ENCODE data around the gene COX6B2. TPM values are rescaled to one million over a fixed set of nuclear protein-coding genes. Genes with fewer than 3 reads are reported as not detected.

COX6B2 gene
- total RNA-seq, 1 donor: not detected

DNA sequence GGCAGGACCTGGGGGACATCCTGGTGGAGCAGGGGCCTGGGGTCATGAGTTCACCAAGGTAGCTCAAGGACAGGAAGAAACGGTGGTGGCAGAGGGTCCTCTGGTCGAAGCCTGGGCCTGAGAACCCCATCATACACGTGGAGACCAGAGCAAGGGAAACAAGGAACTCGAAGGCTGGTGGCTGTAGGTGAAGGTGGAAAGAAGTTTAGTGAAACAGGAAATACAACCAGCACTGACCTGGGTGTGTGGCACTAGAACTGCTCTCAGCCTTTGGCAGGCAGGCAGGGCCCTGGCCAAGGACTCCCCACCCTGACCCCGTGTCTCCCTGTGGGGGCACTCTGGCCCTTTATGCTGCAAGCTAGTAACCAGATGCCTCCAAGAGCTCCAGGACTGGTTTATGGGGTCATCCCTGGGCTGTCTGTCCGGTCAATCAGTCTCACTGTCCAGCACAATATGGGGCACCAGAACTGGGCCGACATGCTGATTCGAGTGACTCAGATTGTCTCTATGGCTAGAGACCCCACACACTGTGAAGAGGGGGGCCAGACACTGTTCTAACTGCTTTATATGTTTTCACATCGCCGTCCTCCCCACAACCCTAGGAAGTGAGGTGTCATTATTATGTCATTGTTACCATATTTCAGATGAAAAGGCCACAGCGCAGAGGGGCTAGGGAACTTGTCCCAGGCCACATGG lies 3.8 kb downstream of the COX6B2 start:
- no peak overlapping the region for H3K4me3 ChIP-seq (ENCODE audit: low read depth, low read length)
- TF ChIP-seq, protein P1, sequence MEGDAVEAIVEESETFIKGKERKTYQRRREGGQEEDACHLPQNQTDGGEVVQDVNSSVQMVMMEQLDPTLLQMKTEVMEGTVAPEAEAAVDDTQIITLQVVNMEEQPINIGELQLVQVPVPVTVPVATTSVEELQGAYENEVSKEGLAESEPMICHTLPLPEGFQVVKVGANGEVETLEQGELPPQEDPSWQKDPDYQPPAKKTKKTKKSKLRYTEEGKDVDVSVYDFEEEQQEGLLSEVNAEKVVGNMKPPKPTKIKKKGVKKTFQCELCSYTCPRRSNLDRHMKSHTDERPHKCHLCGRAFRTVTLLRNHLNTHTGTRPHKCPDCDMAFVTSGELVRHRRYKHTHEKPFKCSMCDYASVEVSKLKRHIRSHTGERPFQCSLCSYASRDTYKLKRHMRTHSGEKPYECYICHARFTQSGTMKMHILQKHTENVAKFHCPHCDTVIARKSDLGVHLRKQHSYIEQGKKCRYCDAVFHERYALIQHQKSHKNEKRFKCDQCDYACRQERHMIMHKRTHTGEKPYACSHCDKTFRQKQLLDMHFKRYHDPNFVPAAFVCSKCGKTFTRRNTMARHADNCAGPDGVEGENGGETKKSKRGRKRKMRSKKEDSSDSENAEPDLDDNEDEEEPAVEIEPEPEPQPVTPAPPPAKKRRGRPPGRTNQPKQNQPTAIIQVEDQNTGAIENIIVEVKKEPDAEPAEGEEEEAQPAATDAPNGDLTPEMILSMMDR (IDR thresholded peaks at IDR 0.05; ENCODE audit: insufficient read depth, low read length): no peak
- no peak for DNase-seq (ENCODE audit: low read depth)

DNA sequence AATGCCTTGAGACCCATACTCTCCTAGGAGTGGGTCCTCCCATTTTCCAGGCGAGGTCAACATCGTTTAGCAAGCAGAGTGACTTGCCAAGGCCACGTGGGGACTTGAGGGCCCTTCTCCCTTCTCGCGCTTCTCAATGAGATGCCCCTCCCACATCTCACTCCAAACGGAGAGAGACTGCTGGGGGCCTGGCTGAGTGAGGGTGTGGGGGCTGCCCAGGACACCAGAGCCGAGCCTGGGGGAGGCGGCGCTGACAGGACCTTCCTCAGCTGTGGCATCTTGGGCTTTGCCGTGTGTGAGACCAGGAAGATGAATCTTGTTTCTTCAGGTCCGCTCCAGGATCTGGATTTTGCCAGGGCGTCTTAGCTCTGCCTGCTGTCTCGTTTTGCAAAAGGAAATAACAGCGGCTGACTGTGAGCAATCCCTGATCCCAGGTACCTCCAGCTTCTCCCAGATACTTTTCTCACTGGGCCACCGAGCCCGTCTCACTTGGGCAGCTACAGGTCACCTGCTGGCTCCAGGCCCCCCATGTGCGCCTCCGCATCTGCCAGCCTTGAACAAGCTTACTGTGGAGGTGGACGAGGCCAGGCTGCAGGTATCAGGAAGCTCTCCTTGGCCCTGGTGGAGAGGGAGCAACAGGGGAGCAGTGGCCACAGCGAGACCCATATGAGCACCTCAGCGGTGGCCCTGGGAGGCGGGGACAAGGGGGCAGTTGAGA lies 6.0 kb downstream of the COX6B2 start:
- TF ChIP-seq, protein P1 (IDR thresholded peaks at IDR 0.05; ENCODE audit: insufficient read depth, low read length): no peak
- no peak overlapping the region for H3K4me3 ChIP-seq (ENCODE audit: low read depth, low read length)
- no peak for DNase-seq (ENCODE audit: low read depth)

DNA sequence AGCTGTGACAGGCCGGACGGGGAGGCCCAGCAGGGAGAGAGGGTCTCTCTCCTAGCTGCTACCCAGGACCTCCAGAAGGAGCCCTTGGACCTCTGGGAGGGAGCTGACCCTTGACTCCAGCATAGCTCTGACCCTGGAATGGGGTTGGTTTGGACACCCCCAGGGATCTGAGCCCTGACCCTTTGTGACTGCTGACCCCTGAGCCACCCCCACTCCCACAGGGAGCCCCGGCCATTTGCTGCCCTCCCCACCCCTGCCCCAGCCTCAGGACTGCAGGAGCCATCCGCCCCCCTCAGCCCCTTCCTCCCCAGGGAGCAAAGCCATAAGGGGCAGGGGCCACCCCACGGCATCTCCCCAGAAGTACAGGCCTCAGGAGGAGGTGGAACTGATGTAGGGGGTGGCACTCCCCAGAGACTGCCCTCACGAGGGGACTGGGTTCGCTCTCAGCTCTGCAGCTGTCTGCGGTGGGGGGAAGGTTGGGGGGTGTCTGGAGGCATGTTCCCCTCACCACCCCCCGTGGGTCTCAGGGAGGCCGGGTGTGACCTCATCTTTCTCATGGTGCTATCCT lies 7.0 kb downstream of the COX6B2 start:
- no peak overlapping the region for H3K4me3 ChIP-seq (ENCODE audit: low read depth, low read length)
- TF ChIP-seq, protein P1 (IDR thresholded peaks at IDR 0.05; ENCODE audit: insufficient read depth, low read length): no peak
- DNase-seq (ENCODE audit: low read depth): no peak

DNA sequence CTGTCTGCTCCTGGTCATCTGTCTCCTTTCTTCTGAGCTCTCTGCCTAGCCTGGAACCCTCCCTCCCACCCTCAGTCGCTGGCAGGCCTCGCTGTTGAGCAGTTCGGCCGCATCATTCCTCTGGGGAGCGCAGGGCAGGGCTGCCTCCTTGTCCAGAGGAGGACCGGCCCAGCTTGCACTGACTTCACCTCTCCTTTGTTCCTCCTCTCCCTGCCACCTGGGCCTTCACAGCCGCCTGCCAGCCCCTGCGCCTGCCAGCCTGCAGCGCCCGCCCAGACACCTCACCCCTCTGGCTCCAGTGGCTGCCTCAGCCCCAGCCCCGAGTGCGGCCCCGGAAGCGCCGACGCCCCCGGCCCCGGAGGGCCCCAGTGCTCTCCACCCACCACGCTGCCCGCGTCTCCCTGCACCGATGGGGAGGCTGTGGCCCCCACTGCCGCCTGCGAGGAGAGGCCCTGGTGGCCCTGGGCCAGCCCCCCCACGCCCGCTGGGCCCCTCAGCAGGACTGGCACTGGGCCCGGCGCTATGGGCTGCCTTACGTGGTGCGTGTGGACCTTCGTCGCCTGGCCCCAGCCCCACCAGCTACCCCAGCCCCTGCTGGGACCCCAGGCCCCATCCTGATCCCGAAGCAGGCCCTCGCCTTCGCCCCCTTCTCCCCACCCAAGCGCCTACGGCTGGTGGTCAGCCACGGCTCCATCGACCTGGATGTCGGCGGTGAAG lies 7.6 kb downstream of the COX6B2 start:
- no peak overlapping the region for H3K4me3 ChIP-seq (ENCODE audit: low read depth, low read length)
- DNase-seq (ENCODE audit: low read depth): peak; percentile 47
- TF ChIP-seq, protein P1 (IDR thresholded peaks at IDR 0.05; ENCODE audit: insufficient read depth, low read length): no peak

DNA sequence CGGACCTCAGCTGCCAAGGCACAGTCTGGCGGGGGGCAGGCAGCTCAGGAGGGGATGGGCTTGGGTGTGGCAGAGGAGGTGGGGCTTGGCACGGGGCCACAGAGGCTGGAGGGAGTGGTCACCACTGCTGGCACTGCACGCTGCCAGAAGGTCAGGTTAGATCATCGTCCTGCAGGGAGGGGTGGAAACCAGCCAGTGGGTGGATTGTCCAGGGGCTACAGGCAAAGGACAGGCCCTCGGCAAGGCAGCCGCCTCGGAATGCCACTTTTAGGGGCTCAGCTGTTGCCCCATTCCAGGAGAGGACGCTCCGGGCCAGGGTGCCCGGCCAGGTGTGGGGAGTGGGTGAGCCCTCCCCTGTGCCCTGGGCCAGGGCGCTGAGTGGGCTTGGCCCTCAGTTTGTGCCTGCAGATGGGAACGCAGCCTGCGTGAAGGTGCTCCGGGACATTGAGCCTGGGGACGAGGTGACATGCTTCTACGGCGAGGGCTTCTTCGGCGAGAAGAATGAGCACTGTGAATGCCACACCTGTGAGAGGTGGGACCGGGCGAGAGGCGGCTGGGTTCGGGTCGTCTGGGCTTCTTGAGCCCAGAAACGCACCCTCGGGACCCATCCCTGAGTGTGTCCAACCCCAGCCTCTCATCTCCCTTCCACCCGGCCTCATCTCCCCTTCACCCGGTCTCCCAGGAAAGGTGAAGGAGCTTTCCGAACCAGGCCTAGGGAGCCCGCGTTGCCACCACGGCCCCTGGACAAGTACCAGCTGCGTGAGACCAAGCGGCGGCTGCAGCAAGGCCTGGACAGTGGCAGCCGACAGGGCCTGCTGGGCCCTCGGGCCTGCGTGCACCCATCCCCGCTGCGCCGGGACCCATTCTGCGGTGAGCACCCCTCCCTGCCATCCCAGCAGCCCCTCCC lies 8.4 kb downstream of the COX6B2 start:
- no peak overlapping the region for H3K4me3 ChIP-seq (ENCODE audit: low read depth, low read length)
- peak; percentile 78 for DNase-seq (ENCODE audit: low read depth)
- TF ChIP-seq, protein P1 (IDR thresholded peaks at IDR 0.05; ENCODE audit: insufficient read depth, low read length): no peak

Data from fibroblast of the aortic adventitia (primary cell).